ENCODE data around the gene AGPAT4. TPM values are rescaled to one million over a fixed set of nuclear protein-coding genes. Genes with fewer than 3 reads are reported as not detected.

AGPAT4 gene
- total and polyA plus RNA-seq, 2 of the 4 experiments (the other 2 are of a cell fraction): 3.6 to 3.8 TPM

DNA sequence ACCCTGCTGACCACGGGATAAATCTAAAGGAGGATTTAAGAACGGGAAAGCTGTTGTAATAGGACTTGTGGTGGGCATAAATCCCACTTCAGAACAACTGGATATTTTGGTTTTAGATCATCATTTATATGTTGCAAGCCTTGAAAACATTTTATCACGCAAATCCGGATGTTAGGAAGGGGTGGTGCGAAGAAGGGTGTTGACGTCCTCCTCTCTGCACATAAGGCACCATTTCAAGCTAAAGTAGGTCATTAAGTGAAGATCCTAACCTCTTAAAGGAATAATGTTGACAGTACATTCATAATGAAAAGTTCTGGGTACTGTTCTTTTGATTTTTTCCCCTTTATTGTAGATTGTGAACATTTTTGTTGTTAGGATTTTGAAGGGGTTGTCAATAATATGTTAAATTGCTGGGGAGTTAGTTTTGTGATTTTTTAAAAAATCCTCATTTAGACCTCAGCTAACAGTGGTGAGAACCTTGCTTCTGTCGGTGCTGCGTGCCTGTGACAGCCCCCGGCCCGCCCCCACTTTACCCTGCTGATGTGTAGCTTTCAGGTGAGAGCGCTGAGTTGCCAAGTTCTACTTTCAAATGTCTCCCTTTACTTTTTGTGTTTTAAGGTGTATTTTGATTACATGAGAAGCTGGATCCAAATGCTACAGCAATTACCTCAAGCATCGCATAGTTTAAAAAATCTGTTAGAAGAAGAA is 193.4 kb downstream of the AGPAT4 start:
- no peak overlapping the region for H3K27ac ChIP-seq (ENCODE audit: insufficient read depth, low read length)
- POLR2A ChIA-PET (ENCODE audit: unreplicated experiment): no interaction called here
- H3K4me3 ChIP-seq (ENCODE audit: insufficient read depth, low read depth, low read length): no peak overlapping the region

More for the DNA sequence above, 193.4 kb downstream of the AGPAT4 start:
- Histone ChIP-seq H2BK15ac (ENCODE audit: low read depth, low read length) (no peak overlapping the region), H3K23ac (ENCODE audit: low read depth, low read length) (no peak overlapping the region), H3K36me3 (ENCODE audit: control insufficient read depth, insufficient read depth, low read length) (peaks cover 26% of the 10 kb centered on the region), H2AFZ (replicated peaks; ENCODE audit: low read length, poor library complexity) (no peak overlapping the region), H4K8ac (ENCODE audit: low read depth in 2 of 2, low read length in 2 of 2) (no peak overlapping the region), H2BK5ac (ENCODE audit: low read depth, low read length, poor library complexity, severe bottlenecking) (no peak overlapping the region), H3K27me3 (ENCODE audit: control insufficient read depth, insufficient read depth, low read length) (no peaks in the 10 kb centered on the region), H3K9me3 (ENCODE audit: control insufficient read depth, insufficient read depth, low read length) (no peaks in the 10 kb centered on the region), H4K5ac (ENCODE audit: low read depth, low read length) (no peak overlapping the region), H2AK5ac (ENCODE audit: low read depth, low read length) (no peak overlapping the region), H3K18ac (ENCODE audit: low read depth, low read length) (no peak overlapping the region), H2BK20ac (ENCODE audit: low read depth, low read length) (no peak overlapping the region), H3K56ac (ENCODE audit: extremely low read depth, insufficient read depth, low read length) (no peak overlapping the region), H2AK9ac (replicated peaks; ENCODE audit: low read depth, low read length, poor library complexity) (no peak overlapping the region), H4K91ac (ENCODE audit: insufficient read depth, low read depth, low read length) (no peak overlapping the region), H3K4ac (ENCODE audit: low read depth, low read length) (no peak overlapping the region), H3K4me2 (ENCODE audit: low read depth, low read length) (no peak overlapping the region), H3K14ac (replicated peaks; ENCODE audit: low read depth, low read length) (no peak overlapping the region), H2BK120ac (ENCODE audit: low read depth, low read length) (no peak overlapping the region), H3K9me1 (ENCODE audit: insufficient read depth, low read length) (no peaks in the 10 kb centered on the region; the same call in 1 of the 2 replicates), H3K79me1 (ENCODE audit: low read depth in 1 of 2, low read length in 2 of 2) (peaks cover 4 to 5% of the 10 kb centered on the region in 2 experiments; a peak in 2 of 4 replicates), H3K9ac (ENCODE audit: low read depth, low read length) (no peak overlapping the region), H3K4me1 (ENCODE audit: control insufficient read depth, insufficient read depth, low read length) (peaks cover 2% of the 10 kb centered on the region), H4K20me1 (ENCODE audit: insufficient read depth, low read length) (no peaks in the 10 kb centered on the region)
- BruUV-seq (replicated peaks): no TSS peak
- TF ChIP-seq, protein P1, sequence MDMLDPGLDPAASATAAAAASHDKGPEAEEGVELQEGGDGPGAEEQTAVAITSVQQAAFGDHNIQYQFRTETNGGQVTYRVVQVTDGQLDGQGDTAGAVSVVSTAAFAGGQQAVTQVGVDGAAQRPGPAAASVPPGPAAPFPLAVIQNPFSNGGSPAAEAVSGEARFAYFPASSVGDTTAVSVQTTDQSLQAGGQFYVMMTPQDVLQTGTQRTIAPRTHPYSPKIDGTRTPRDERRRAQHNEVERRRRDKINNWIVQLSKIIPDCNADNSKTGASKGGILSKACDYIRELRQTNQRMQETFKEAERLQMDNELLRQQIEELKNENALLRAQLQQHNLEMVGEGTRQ (IDR thresholded peaks at IDR 0.05; ENCODE audit: low read depth, low read length): no peak
- TF ChIP-seq MXI1 (IDR thresholded peaks at IDR 0.05; ENCODE audit: borderline replicate concordance, low read depth, low read length) (no peak), CHD1 (IDR thresholded peaks at IDR 0.05; ENCODE audit: low read depth, low read length) (no peak), RCOR1 (IDR thresholded peaks at IDR 0.05; ENCODE audit: insufficient replicate concordance, low read length) (no peak), RAD21 (IDR thresholded peaks at IDR 0.05; ENCODE audit: low read length) (no peak), NFE2L2 (IDR thresholded peaks at IDR 0.05; ENCODE audit: low read depth, low read length) (no peak), POLR2A (IDR thresholded peaks at IDR 0.05; ENCODE audit: low read depth, low read length) (no peak), SMC3 (IDR thresholded peaks at IDR 0.05; ENCODE audit: low read depth, low read length) (no peak), BHLHE40 (IDR thresholded peaks at IDR 0.05; ENCODE audit: low read depth, low read length) (no peak), MAZ (IDR thresholded peaks at IDR 0.05; ENCODE audit: borderline replicate concordance, low read depth, low read length) (no peak), CEBPB (IDR thresholded peaks at IDR 0.05; ENCODE audit: low read depth, low read length) (no peak), FOS (IDR thresholded peaks at IDR 0.05; ENCODE audit: low read depth, low read length) (no peak), MAFK (IDR thresholded peaks at IDR 0.05; ENCODE audit: low read depth, low read length) (no peak)
- TF ChIP-seq, protein P2, sequence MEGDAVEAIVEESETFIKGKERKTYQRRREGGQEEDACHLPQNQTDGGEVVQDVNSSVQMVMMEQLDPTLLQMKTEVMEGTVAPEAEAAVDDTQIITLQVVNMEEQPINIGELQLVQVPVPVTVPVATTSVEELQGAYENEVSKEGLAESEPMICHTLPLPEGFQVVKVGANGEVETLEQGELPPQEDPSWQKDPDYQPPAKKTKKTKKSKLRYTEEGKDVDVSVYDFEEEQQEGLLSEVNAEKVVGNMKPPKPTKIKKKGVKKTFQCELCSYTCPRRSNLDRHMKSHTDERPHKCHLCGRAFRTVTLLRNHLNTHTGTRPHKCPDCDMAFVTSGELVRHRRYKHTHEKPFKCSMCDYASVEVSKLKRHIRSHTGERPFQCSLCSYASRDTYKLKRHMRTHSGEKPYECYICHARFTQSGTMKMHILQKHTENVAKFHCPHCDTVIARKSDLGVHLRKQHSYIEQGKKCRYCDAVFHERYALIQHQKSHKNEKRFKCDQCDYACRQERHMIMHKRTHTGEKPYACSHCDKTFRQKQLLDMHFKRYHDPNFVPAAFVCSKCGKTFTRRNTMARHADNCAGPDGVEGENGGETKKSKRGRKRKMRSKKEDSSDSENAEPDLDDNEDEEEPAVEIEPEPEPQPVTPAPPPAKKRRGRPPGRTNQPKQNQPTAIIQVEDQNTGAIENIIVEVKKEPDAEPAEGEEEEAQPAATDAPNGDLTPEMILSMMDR (conservative IDR thresholded peaks at IDR 0.05; ENCODE audit: low read depth, low read length): no peak
- TF ChIP-seq, protein P3, sequence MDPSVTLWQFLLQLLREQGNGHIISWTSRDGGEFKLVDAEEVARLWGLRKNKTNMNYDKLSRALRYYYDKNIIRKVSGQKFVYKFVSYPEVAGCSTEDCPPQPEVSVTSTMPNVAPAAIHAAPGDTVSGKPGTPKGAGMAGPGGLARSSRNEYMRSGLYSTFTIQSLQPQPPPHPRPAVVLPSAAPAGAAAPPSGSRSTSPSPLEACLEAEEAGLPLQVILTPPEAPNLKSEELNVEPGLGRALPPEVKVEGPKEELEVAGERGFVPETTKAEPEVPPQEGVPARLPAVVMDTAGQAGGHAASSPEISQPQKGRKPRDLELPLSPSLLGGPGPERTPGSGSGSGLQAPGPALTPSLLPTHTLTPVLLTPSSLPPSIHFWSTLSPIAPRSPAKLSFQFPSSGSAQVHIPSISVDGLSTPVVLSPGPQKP (IDR thresholded peaks at IDR 0.05; ENCODE audit: borderline replicate concordance, low read depth, low read length): no peak
- ATAC-seq (ENCODE audit: low read depth) (no peak), DNase-seq (no peak)
- WGBS, 2 experiments (ENCODE audit: extremely low coverage in 2 of 2, insufficient read length in 1 of 2): no CpG with 5 or more reads among the region's 12 CpGs
- dilution Hi-C loops (cut with HindIII; ENCODE audit: low sequenced_read_pairs, unreplicated experiment) (no loop called here), in situ Hi-C loops (cut with MboI; ENCODE audit: low sequenced_read_pairs) (no loop called here), intact Hi-C loops (cut with micrococcal nuclease) (no loop called here)
- CTCF ChIA-PET: interaction anchor here (1.1 kb wide), 1 partner anchor 41 kb away, joined by 3 read pairs; no protein-coding TSS in a partner anchor
